Activated naive CD4-positive, alpha-beta T cell treated with anti-CD3 and anti-CD28 coated beads, Interleukin-2, amount 50 U/mL, for 24 hours (primary cell): Measurements from ENCODE around the gene CD83.

Experiments
- H3K27ac Mint-ChIP-seq: one replicate; pipeline ENCODE4 v1.8.0; 2021; ENCODE audit warnings: mild to moderate bottlenecking, mixed read lengths
- H3K27me3 Mint-ChIP-seq: one replicate; pipeline ENCODE4 v1.8.0; 2021; ENCODE audit warnings: mixed read lengths
- H3K36me3 Mint-ChIP-seq: one replicate; pipeline ENCODE4 v1.8.0; 2021; ENCODE audit warnings: mixed read lengths
- H3K4me1 Mint-ChIP-seq: one replicate; pipeline ENCODE4 v1.8.0; 2021; ENCODE audit warnings: mixed read lengths
- H3K4me3 Mint-ChIP-seq: one replicate; pipeline ENCODE4 v1.8.0; 2021; ENCODE audit warnings: mild to moderate bottlenecking, mixed read lengths
- H3K9me3 Mint-ChIP-seq: one replicate; pipeline ENCODE4 v1.8.0; 2021; ENCODE audit warnings: mixed read lengths

CD83 gene

DNA sequence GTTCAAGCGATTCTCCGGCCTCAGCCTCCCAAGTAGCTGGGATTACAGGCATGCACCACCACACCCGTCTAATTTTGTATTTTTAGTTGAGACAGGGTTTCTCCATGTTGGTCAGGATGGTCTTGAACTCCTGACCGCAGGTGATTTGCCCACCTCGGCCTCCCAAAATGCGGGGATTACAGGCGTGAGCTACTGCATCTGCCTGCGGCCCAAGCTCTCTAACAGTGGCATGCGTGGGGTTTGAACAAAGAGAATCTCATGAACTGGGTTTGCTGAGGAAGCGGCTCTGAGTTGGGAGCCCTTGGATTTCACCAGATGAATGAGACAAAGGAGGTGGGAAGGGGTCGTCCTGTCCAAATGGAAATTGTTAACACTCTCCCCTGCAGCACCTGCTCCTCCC lies 33.2 kb upstream of the CD83 start:
- H3K4me1 Mint-ChIP-seq, result peaks cover 12% of the 10 kb centered on the region
- H3K36me3 Mint-ChIP-seq, result no peaks in the 10 kb centered on the region
- H3K27me3 Mint-ChIP-seq, result no peaks in the 10 kb centered on the region
- no peak overlapping the region for H3K27ac Mint-ChIP-seq
- H3K4me3 Mint-ChIP-seq, result no peak overlapping the region
- no peaks in the 10 kb centered on the region for H3K9me3 Mint-ChIP-seq

DNA sequence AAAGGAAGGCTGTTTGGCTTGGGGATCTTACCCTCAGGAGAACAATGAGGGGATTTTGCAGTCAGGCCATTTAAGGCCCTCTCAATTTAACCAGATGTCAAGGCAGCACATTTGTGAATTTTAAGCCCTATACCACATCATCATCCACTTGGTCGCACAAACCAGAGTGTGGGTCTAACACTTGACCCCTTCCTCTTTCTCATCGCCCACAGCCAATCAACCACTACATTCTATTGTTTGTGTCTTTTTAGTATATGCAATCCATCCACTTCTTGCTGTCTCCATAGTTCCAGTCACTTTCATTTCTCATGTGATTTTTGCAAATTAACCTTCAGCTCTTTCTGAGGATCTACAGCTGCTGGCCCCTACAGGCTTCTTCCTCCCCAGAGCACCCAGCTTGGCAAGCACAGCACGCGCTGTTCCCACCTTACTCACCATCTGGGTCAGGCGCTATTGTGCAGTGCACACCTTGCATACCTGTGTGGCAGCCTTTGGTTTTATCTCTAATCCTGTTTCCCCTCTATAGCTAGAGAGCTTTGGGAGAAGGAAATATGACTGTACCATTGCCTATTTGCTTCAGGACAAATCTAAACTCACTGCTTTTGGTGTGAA lies 32.3 kb upstream of the CD83 start:
- H3K27me3 Mint-ChIP-seq, result no peaks in the 10 kb centered on the region
- H3K4me3 Mint-ChIP-seq, result no peak overlapping the region
- no peak overlapping the region for H3K27ac Mint-ChIP-seq
- no peaks in the 10 kb centered on the region for H3K36me3 Mint-ChIP-seq
- peaks cover 7% of the 10 kb centered on the region for H3K4me1 Mint-ChIP-seq
- H3K9me3 Mint-ChIP-seq, result no peaks in the 10 kb centered on the region

- no peaks in the 10 kb centered on the region for H3K27me3 Mint-ChIP-seq
- no peak overlapping the region for H3K27ac Mint-ChIP-seq
- H3K36me3 Mint-ChIP-seq, result peaks cover 2% of the 10 kb centered on the region
Measured at GRCh38 chr6:14086701-14087100, 30.9 kb upstream of the CD83 start.

DNA sequence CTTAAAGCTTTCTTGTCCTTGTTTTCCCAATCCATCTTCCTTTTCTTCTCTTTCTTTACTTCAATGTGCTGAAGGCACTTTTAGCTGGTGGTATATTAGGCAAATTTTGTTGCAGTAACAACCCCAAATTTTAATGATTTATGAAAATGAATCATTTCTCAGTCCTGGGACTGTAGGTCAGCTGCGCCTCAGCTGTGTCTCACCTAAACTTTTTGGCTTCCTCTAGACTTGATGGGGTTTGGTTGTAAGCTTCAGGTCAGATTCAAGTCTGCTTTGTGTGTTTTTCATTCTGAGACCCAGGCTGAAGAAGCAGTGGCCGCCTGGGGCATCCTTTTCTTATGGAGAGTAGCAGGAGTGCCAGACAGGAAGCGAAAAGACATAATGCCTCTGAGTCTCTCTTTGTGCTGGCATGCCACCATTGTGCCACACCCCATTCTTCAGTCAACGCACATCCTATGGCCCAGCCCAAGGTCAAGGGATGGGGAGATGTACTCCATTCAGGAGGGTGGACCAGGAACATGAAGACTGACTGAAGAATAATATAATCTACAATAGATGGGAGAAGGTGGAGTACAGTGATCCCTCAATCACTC lies 28.9 kb upstream of the CD83 start:
- Mint-ChIP-seq H3K27ac (no peak overlapping the region), H3K36me3 (peaks cover 6% of the 10 kb centered on the region), H3K4me3 (no peak overlapping the region), H3K4me1 (peaks cover 7% of the 10 kb centered on the region), H3K27me3 (no peaks in the 10 kb centered on the region), H3K9me3 (peaks cover 4% of the 10 kb centered on the region)

More at GRCh38 chr6:14086701-14087100, 30.9 kb upstream of the CD83 start:
- H3K4me3 Mint-ChIP-seq, result no peak overlapping the region
- H3K4me1 Mint-ChIP-seq, result peaks cover 7% of the 10 kb centered on the region
- no peaks in the 10 kb centered on the region for H3K9me3 Mint-ChIP-seq

- peaks cover 6% of the 10 kb centered on the region for H3K36me3 Mint-ChIP-seq
- peaks cover 7% of the 10 kb centered on the region for H3K4me1 Mint-ChIP-seq
- H3K27me3 Mint-ChIP-seq, result no peaks in the 10 kb centered on the region
- peaks cover 4% of the 10 kb centered on the region for H3K9me3 Mint-ChIP-seq
- no peak overlapping the region for H3K27ac Mint-ChIP-seq
- no peak overlapping the region for H3K4me3 Mint-ChIP-seq
Measured at GRCh38 chr6:14089224-14089623, 28.3 kb upstream of the CD83 start.

- H3K27me3 Mint-ChIP-seq, result no peaks in the 10 kb centered on the region
Measured at GRCh38 chr6:14091339-14091978, 26.1 kb upstream of the CD83 start.

GRCh38 chr6:14092316-14092715 lies 25.3 kb upstream of the CD83 start:
- Mint-ChIP-seq H3K36me3 (peaks cover 6% of the 10 kb centered on the region), H3K27me3 (no peaks in the 10 kb centered on the region), H3K27ac (no peak overlapping the region), H3K4me1 (peaks cover 7% of the 10 kb centered on the region), H3K9me3 (peaks cover 4% of the 10 kb centered on the region), H3K4me3 (no peak overlapping the region)

More at GRCh38 chr6:14091339-14091978, 26.1 kb upstream of the CD83 start:
- peaks cover 7% of the 10 kb centered on the region for H3K4me1 Mint-ChIP-seq
- H3K4me3 Mint-ChIP-seq, result no peak overlapping the region
- H3K36me3 Mint-ChIP-seq, result peaks cover 6% of the 10 kb centered on the region
- peaks cover 4% of the 10 kb centered on the region for H3K9me3 Mint-ChIP-seq
- no peak overlapping the region for H3K27ac Mint-ChIP-seq

DNA sequence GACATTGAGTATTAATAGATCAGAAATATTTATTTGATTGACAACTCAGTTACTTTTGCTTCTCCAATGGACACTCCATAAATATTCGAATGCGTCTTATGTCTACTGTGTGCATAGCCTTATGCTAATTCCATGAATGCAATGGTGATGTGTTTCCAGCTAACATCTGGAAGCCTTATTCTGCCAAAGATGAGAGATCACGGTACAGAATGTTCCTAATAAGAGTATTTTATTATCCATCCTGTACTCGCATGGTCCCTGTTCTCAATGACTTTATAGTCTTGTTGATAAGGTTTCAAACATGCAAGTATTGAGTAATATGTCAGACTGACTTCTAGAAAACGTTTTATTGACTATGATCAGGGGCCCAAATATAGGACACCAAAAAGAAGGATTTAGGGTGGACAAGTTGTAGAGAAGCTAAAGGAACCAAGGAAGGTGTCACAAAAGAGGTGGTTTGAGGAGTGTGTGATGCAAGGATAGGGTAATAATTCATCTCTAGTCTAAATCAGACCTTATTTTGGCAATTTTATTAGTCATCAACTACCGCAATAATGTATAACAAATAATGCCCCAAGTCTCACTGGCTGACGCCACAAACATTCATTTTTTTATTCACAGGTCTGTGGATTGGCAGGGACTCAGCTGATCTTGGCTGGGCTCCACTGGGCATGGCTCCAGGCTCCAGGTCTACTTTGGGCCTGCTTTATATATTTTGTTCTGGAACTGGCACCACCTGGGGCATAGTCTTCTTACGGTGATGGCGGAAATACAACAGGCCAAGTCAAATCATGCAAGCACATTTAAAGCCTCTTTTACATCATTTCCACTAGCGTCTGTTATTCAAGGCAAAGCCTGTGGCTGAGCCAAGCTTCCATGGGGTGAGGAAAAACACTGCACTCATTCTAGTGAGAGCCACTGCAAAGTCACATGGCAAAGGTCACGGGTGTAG lies 24.5 kb upstream of the CD83 start:
- no peak overlapping the region for H3K27ac Mint-ChIP-seq
- H3K4me1 Mint-ChIP-seq, result peaks cover 7% of the 10 kb centered on the region
- H3K4me3 Mint-ChIP-seq, result no peak overlapping the region
- H3K27me3 Mint-ChIP-seq, result no peaks in the 10 kb centered on the region
- H3K9me3 Mint-ChIP-seq, result peaks cover 4% of the 10 kb centered on the region
- peaks cover 6% of the 10 kb centered on the region for H3K36me3 Mint-ChIP-seq

DNA sequence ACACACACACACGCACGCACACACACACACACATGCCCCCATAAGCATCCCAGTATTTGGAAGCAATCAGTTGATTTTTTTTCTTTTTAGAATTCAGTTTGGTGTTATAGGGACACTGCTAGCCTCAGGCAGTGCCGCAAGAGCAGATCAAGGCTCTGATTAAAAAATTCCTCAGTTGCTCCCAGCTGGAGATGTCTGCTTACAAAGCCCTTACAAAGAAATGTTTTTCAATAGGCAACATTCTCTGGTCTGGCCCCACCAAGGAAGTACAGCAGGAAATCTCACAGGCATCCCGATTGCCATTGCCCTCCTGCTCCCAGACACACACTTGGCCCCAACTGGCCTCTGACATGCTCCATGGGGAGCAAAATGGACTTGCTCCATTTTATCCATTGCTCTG lies 22.9 kb upstream of the CD83 start:
- peaks cover 4% of the 10 kb centered on the region for H3K9me3 Mint-ChIP-seq
- H3K4me1 Mint-ChIP-seq, result no peaks in the 10 kb centered on the region
- H3K27ac Mint-ChIP-seq, result no peak overlapping the region
- no peak overlapping the region for H3K4me3 Mint-ChIP-seq
- H3K36me3 Mint-ChIP-seq, result peaks cover 6% of the 10 kb centered on the region
- H3K27me3 Mint-ChIP-seq, result no peaks in the 10 kb centered on the region

GRCh38 chr6:14095437-14095836 lies 22.1 kb upstream of the CD83 start:
- no peak overlapping the region for H3K4me3 Mint-ChIP-seq
- peaks cover 7% of the 10 kb centered on the region for H3K4me1 Mint-ChIP-seq
- no peaks in the 10 kb centered on the region for H3K27me3 Mint-ChIP-seq
- H3K9me3 Mint-ChIP-seq, result peaks cover 4% of the 10 kb centered on the region
- H3K36me3 Mint-ChIP-seq, result peaks cover 6% of the 10 kb centered on the region
- no peak overlapping the region for H3K27ac Mint-ChIP-seq

GRCh38 chr6:14100138-14100537 lies 17.4 kb upstream of the CD83 start:
- Mint-ChIP-seq H3K36me3 (no peaks in the 10 kb centered on the region), H3K4me1 (peaks cover 8% of the 10 kb centered on the region), H3K27me3 (peaks cover 2% of the 10 kb centered on the region), H3K4me3 (no peak overlapping the region), H3K27ac (no peak overlapping the region), H3K9me3 (no peaks in the 10 kb centered on the region)

- Mint-ChIP-seq H3K9me3 (no peaks in the 10 kb centered on the region), H3K27ac (no peak overlapping the region), H3K4me1 (peaks cover 8% of the 10 kb centered on the region), H3K27me3 (peaks cover 2% of the 10 kb centered on the region), H3K36me3 (no peaks in the 10 kb centered on the region), H3K4me3 (no peak overlapping the region)
Measured at GRCh38 chr6:14100966-14101365, 16.6 kb upstream of the CD83 start.

- H3K36me3 Mint-ChIP-seq, result no peaks in the 10 kb centered on the region
- H3K4me1 Mint-ChIP-seq, result peaks cover 8% of the 10 kb centered on the region
- no peaks in the 10 kb centered on the region for H3K9me3 Mint-ChIP-seq
- H3K27ac Mint-ChIP-seq, result no peak overlapping the region
- peaks cover 2% of the 10 kb centered on the region for H3K27me3 Mint-ChIP-seq
- H3K4me3 Mint-ChIP-seq, result no peak overlapping the region
Measured at GRCh38 chr6:14102383-14102782, 15.2 kb upstream of the CD83 start.

GRCh38 chr6:14105547-14105946 lies 12.0 kb upstream of the CD83 start:
- peaks cover 32% of the 10 kb centered on the region for H3K4me1 Mint-ChIP-seq
- no peaks in the 10 kb centered on the region for H3K9me3 Mint-ChIP-seq
- peaks cover 2% of the 10 kb centered on the region for H3K27me3 Mint-ChIP-seq
- H3K4me3 Mint-ChIP-seq, result no peak overlapping the region
- H3K27ac Mint-ChIP-seq, result no peak overlapping the region
- no peaks in the 10 kb centered on the region for H3K36me3 Mint-ChIP-seq

- Mint-ChIP-seq H3K9me3 (no peaks in the 10 kb centered on the region), H3K4me1 (peaks cover 34% of the 10 kb centered on the region), H3K36me3 (no peaks in the 10 kb centered on the region), H3K27ac (no peak overlapping the region), H3K4me3 (no peak overlapping the region), H3K27me3 (peaks cover 2% of the 10 kb centered on the region)
Measured at GRCh38 chr6:14107000-14107399, 10.6 kb upstream of the CD83 start.
